ENCODE measurements around the gene SLC8A1.

Gene SLC8A1

GRCh38 chr2:40353231-40353630 lies 98.7 kb downstream of the SLC8A1 start:
- DNase-seq (ENCODE audit: low spot score) = no peak

- DNase-seq (ENCODE audit: low spot score) = no peak
Observed at GRCh38 chr2:40352703-40353099, 99.2 kb downstream of the SLC8A1 start.

- DNase-seq (ENCODE audit: low spot score) = no peak
Observed at GRCh38 chr2:40352041-40352702, 99.7 kb downstream of the SLC8A1 start.

GRCh38 chr2:40348665-40349064 lies 103.2 kb downstream of the SLC8A1 start:
- DNase-seq (ENCODE audit: low spot score) = no peak

GRCh38 chr2:40348038-40348437 lies 103.9 kb downstream of the SLC8A1 start:
- DNase-seq (ENCODE audit: low spot score) = no peak

GRCh38 chr2:40346535-40347354 lies 105.1 kb downstream of the SLC8A1 start:
- DNase-seq (ENCODE audit: low spot score) = peak; percentile 3

- no peak for DNase-seq (ENCODE audit: low spot score)
Observed at GRCh38 chr2:40344364-40344763, 107.5 kb downstream of the SLC8A1 start.

GRCh38 chr2:40343902-40344301 lies 108.0 kb downstream of the SLC8A1 start:
- DNase-seq (ENCODE audit: low spot score) = no peak

- no peak for DNase-seq (ENCODE audit: low spot score)
Observed at GRCh38 chr2:40341198-40341597, 110.7 kb downstream of the SLC8A1 start.

GRCh38 chr2:40339026-40339425 lies 112.9 kb downstream of the SLC8A1 start:
- DNase-seq (ENCODE audit: low spot score) = no peak

- DNase-seq (ENCODE audit: low spot score) = no peak
Observed at GRCh38 chr2:40332191-40332826, 119.6 kb downstream of the SLC8A1 start.

- no peak for DNase-seq (ENCODE audit: low spot score)
Observed at GRCh38 chr2:40330096-40330495, 121.8 kb downstream of the SLC8A1 start.

GRCh38 chr2:40329739-40330030 lies 122.2 kb downstream of the SLC8A1 start:
- DNase-seq (ENCODE audit: low spot score) = no peak

- no peak for DNase-seq (ENCODE audit: low spot score)
Observed at GRCh38 chr2:40325116-40325515, 126.8 kb downstream of the SLC8A1 start.

GRCh38 chr2:40324656-40325055 lies 127.2 kb downstream of the SLC8A1 start:
- no peak for DNase-seq (ENCODE audit: low spot score)

GRCh38 chr2:40321822-40322221 lies 130.1 kb downstream of the SLC8A1 start:
- DNase-seq (ENCODE audit: low spot score) = no peak

GRCh38 chr2:40321016-40321623 lies 130.8 kb downstream of the SLC8A1 start:
- DNase-seq (ENCODE audit: low spot score) = peak; percentile 10

GRCh38 chr2:40318921-40319320 lies 133.0 kb downstream of the SLC8A1 start:
- DNase-seq (ENCODE audit: low spot score) = no peak

GRCh38 chr2:40317761-40318160 lies 134.1 kb downstream of the SLC8A1 start:
- no peak for DNase-seq (ENCODE audit: low spot score)

- DNase-seq (ENCODE audit: low spot score) = no peak
Observed at GRCh38 chr2:40317046-40317445, 134.8 kb downstream of the SLC8A1 start.

GRCh38 chr2:40316620-40317019 lies 135.3 kb downstream of the SLC8A1 start:
- DNase-seq (ENCODE audit: low spot score) = no peak

GRCh38 chr2:40315683-40316082 lies 136.2 kb downstream of the SLC8A1 start:
- DNase-seq (ENCODE audit: low spot score) = no peak

GRCh38 chr2:40311026-40311425 lies 140.9 kb downstream of the SLC8A1 start:
- DNase-seq (ENCODE audit: low spot score) = no peak
